GM12892 (cell line): ENCODE measurements around the gene FOXO3B.
"Not testable (repeated sequence)": the region's sequence is repeated elsewhere in the genome, so short reads cannot be mapped to it uniquely, and the experiment has no call there.

ENCODE experiments used
- POLR2A ChIP-seq: IDR thresholded peaks from 2 replicates; pipeline ENCODE4 v1.6.1; 2011; ENCODE audit warnings: low read depth, low read length, control low read depth
- TAF1 ChIP-seq: IDR thresholded peaks from 2 replicates; pipeline ENCODE4 v1.6.1; 2011; ENCODE audit warnings: low read depth, mild to moderate bottlenecking, control low read depth, low read length, borderline replicate concordance

GRCh38 chr17:18635773-18636172 is 46.3 kb downstream of the FOXO3B start:
- TF ChIP-seq TAF1, POLR2A: not testable (repeated sequence)
